Lung (tissue), 12 donors: ENCODE results near the gene SNRPD2. TPM values are rescaled to one million over a fixed set of nuclear protein-coding genes. Genes with fewer than 3 reads are reported as not detected.
A peak's percentile ranks its signal among the peaks of the same experiment; 100 is the strongest.

ENCODE experiments used
- ATAC-seq: fragments of 200-7000 bp; cut with Tn5 transposase; one replicate; pipeline ENCODE4 v1.9.1; 2020; ENCODE audit warnings: moderate number of reproducible peaks; ENCODE audit not compliant: insufficient read depth, low FRiP score
- DNase-seq, 3 donors: peaks; one replicate each; pipeline ENCODE4 v3.0.0-alpha.2; 2013 to 2017
- H3K27ac ChIP-seq, 2 donors: one replicate each; pipeline ENCODE4 v1.5.1; 2013; ENCODE audit warnings: mild to moderate bottlenecking in 2 of 2, moderate library complexity in 2 of 2, control low read depth in 1 of 2, inconsistent platforms in 1 of 2, low read depth in 1 of 2, low read length in 1 of 2
- H3K27me3 ChIP-seq, 3 donors: one replicate each; pipeline ENCODE4 v1.5.1; 2013; ENCODE audit warnings: low read length in 2 of 3; ENCODE audit not compliant: control insufficient read depth in 3 of 3, insufficient read depth in 3 of 3
- H3K36me3 ChIP-seq, 4 donors: one replicate each; pipeline ENCODE4 v1.5.1; 2013; ENCODE audit warnings: low read length in 4 of 4, mild to moderate bottlenecking in 1 of 4, moderate library complexity in 1 of 4; ENCODE audit not compliant: control insufficient read depth in 4 of 4, insufficient read depth in 4 of 4
- H3K4me1 ChIP-seq, 5 donors: one replicate each; pipeline ENCODE4 v1.5.1; 2013; ENCODE audit warnings: low read length in 5 of 5, mild to moderate bottlenecking in 2 of 5, moderate library complexity in 1 of 5; ENCODE audit not compliant: control insufficient read depth in 5 of 5, insufficient read depth in 5 of 5
- H3K4me3 ChIP-seq: one replicate; pipeline ENCODE4 v1.5.1; 2013; ENCODE audit warnings: mild to moderate bottlenecking, control low read depth, moderate library complexity
- H3K9ac ChIP-seq, 2 donors: one replicate each; pipeline ENCODE4 v1.5.1; 2013; ENCODE audit warnings: low read length in 2 of 2, control low read depth in 1 of 2; ENCODE audit not compliant: insufficient read depth in 1 of 2
- H3K9me3 ChIP-seq, 4 donors: one replicate each; pipeline ENCODE4 v1.5.1; 2013; ENCODE audit warnings: low read length in 3 of 4, mild to moderate bottlenecking in 1 of 4, moderate library complexity in 1 of 4; ENCODE audit not compliant: control insufficient read depth in 4 of 4, insufficient read depth in 3 of 4
- WGBS, 2 donors: extraction: QIAGEN DNeasy Blood & Tissue Kit; methylation state at CpG; one replicate each; pipeline ENCODE4 v1.1.7; 2013; 5-methylcytosine and 5-hydroxymethylcytosine counted together
- polyA plus RNA-seq, 2 donors: library from polyadenylated mRNA; stranded (reverse); fragments of 200-250 nt; gene quantifications; one replicate each; pipeline ENCODE4 v1.2.1, GENCODE V29; 2013
- total RNA-seq, 2 donors: library from RNA; depleted of rRNA in 1 of 2; stranded (reverse); fragments of >200 nt in 1 of 2; gene quantifications; one replicate each; pipeline ENCODE4 v1.2.1, GENCODE V29; 2014 to 2021
- TF ChIP-seq, protein P1 (sequence below): IDR thresholded peaks from 2 replicates; pipeline ENCODE4 v1.5.1; 2012; ENCODE audit warnings: mild to moderate bottlenecking; ENCODE audit errors: control extremely low read depth, extremely low read depth
- donor health status: control.
- donor health status: control.
- donor health status: Bipolar disorder and iron deficiency.
- donor health status: healthy.
- donor health status: DM: yes; HTN: yes; CAD: no.

The SNRPD2 gene
- total and polyA plus RNA-seq, 4 donors, result 151 to 410 (median 337) TPM

DNA sequence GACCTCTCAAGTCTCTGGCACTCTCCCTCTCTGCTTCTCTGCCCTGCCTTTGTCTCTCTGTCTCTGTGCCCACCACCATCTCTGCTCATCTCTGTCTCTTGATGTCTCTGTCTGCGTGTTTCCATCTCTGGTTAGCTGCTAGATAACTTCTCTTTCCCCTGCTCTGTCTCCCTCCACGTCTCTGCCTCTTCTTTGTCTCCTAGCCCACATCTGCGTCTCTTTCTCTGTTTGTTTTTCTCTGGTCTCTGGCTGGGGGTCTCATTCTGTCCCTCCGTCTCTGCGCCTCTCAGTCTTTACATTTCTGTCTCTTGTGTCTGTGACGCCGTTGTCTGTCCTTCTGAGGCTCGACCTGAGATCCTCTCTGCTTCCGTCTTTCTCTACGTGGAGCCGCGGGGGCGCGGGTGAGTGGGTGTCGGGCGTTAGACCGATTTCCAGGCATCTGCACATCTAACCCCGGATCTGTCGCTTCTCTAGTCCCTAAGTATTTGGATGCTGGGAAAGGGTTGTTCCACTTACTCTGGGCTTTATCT lies 23.3 kb downstream of the SNRPD2 start:
- H3K9ac ChIP-seq, result no peak overlapping the region
- 2 to 4% methylated on average over 19 of the region's 19 CpGs for WGBS, 2 donors
- H3K4me1 ChIP-seq, result peaks cover 0 to 16% (median 3%) of the 10 kb centered on the region in 5 donors
- H3K4me3 ChIP-seq, result no peak overlapping the region
- no peak for DNase-seq
- TF ChIP-seq, protein P1, sequence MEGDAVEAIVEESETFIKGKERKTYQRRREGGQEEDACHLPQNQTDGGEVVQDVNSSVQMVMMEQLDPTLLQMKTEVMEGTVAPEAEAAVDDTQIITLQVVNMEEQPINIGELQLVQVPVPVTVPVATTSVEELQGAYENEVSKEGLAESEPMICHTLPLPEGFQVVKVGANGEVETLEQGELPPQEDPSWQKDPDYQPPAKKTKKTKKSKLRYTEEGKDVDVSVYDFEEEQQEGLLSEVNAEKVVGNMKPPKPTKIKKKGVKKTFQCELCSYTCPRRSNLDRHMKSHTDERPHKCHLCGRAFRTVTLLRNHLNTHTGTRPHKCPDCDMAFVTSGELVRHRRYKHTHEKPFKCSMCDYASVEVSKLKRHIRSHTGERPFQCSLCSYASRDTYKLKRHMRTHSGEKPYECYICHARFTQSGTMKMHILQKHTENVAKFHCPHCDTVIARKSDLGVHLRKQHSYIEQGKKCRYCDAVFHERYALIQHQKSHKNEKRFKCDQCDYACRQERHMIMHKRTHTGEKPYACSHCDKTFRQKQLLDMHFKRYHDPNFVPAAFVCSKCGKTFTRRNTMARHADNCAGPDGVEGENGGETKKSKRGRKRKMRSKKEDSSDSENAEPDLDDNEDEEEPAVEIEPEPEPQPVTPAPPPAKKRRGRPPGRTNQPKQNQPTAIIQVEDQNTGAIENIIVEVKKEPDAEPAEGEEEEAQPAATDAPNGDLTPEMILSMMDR, result no peak
- peak overlapping the region in 1 of 2 donors; percentile 51 for H3K27ac ChIP-seq
- H3K36me3 ChIP-seq, result no peaks in the 10 kb centered on the region
- peaks cover 3 to 33% (median 28%) of the 10 kb centered on the region in 3 donors for H3K27me3 ChIP-seq
- H3K9me3 ChIP-seq, result no peaks in the 10 kb centered on the region
- ATAC-seq, result no peak

- no peak within 1 kb of the TSS for H3K9ac ChIP-seq
- peaks cover 3 to 33% (median 28%) of the 10 kb centered on the region in 3 donors for H3K27me3 ChIP-seq
- peaks cover 0 to 16% (median 3%) of the 10 kb centered on the region in 5 donors for H3K4me1 ChIP-seq
- no peaks in the 10 kb centered on the region for H3K36me3 ChIP-seq
- H3K27ac ChIP-seq, result peak within 1 kb of the TSS in 1 of 2 donors; percentile 51
- ATAC-seq (peak; percentile 32), DNase-seq (peak; percentile 12 to 54 (median 20))
- H3K4me3 ChIP-seq, result no peak within 1 kb of the TSS
- TF ChIP-seq, protein P1, result no peak
- no peaks in the 10 kb centered on the region for H3K9me3 ChIP-seq
- 7 to 8% methylated on average over 15 of the region's 15 CpGs for WGBS, 2 donors
These were observed 24.0 kb downstream of the SNRPD2 start, which contains the start of gene GIPR for GRCh38 chr19:45667620-45668341. GIPR (plus strand) TSS chr19:45668221; CDS start chr19:45669521, 1,300 bp downstream.

DNA sequence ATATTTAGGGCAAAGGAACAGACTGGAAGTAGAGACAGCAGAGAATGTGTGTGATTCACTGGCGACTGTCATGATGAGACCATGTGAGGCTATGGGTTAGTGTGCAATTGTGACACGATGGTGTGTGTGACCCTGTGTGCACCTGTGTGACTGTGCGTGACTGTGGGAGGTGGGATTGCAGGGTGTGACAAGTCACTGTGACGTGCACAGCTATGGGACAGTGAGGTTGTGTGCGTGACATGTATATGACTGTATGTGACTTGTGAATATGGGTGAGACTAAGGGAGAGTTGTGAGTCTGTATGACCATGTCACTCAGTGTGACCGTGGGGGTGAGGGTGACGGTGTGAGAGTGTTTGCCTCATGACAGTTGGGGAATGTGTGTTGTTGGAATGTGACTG lies 27.2 kb downstream of the SNRPD2 start:
- H3K27ac ChIP-seq, result no peak overlapping the region
- H3K9me3 ChIP-seq, result no peaks in the 10 kb centered on the region
- peaks cover 0 to 18% (median 16%) of the 10 kb centered on the region in 3 donors for H3K27me3 ChIP-seq
- WGBS, 2 donors, result 82% methylated on average over 7 of the region's 7 CpGs
- H3K36me3 ChIP-seq, result no peaks in the 10 kb centered on the region
- ATAC-seq, result no peak
- H3K4me3 ChIP-seq, result no peak overlapping the region
- DNase-seq, result no peak
- peaks cover 0 to 10% (median 3%) of the 10 kb centered on the region in 5 donors for H3K4me1 ChIP-seq
- H3K9ac ChIP-seq, result no peak overlapping the region
- TF ChIP-seq, protein P1, result no peak
